Left ventricle myocardium inferior (tissue), 1 donor: Measurements from ENCODE around the gene BBS9. TPM values are rescaled to one million over a fixed set of nuclear protein-coding genes. Genes with fewer than 3 reads are reported as not detected.
"Not testable (repeated sequence)": the region's sequence is repeated elsewhere in the genome, so short reads cannot be mapped to it uniquely, and the experiment has no call there.

Source experiments
- DNase-seq: peaks from one replicate; pipeline ENCODE4 v3.0.0-alpha.2; 2020
- H3K27ac ChIP-seq: fragments of 200-600 bp; replicated peaks from 2 replicates; pipeline ENCODE4 v1.8.0; 2021
- H3K27me3 ChIP-seq: fragments of 200-600 bp; 2 replicates; pipeline ENCODE4 v1.8.0; 2021; ENCODE audit warnings: low read depth
- H3K36me3 ChIP-seq: fragments of 200-600 bp; 2 replicates; pipeline ENCODE4 v1.8.0; 2021
- H3K4me1 ChIP-seq: fragments of 200-600 bp; 2 replicates; pipeline ENCODE4 v1.8.0; 2021
- H3K4me3 ChIP-seq: fragments of 200-600 bp; 2 replicates; pipeline ENCODE4 v1.8.0; 2021; ENCODE audit warnings: mild to moderate bottlenecking, moderate library complexity
- H3K9me3 ChIP-seq: fragments of 200-600 bp; replicated peaks from 2 replicates; pipeline ENCODE4 v1.8.0; 2021
- intact Hi-C: fragments of 100-400 bp; cut with micrococcal nuclease; formaldehyde crosslinking; loops from one replicate; pipeline ENCODE4 v1.11.0; 2022
- total RNA-seq: library from RNA; stranded (reverse); fragmentation: NEBNext Ultra II Directional; extraction: Animal tissue kit (Norgen Biotek cat#: 25700); gene quantifications from one replicate; pipeline ENCODE4 v1.2.1, GENCODE V29; 2021
- TF ChIP-seq, protein P1 (sequence below): fragments of 200-600 bp; IDR thresholded peaks from 2 replicates; pipeline ENCODE4 v1.8.0; 2021; ENCODE audit warnings: antibody characterized with exemption, mild to moderate bottlenecking, borderline replicate concordance
- donor health status: DM: no; HTN: yes; CAD: no; lungs with severe emphysema.

BBS9 gene
- total RNA-seq, 1 donor from 2014 or later, result 13.7 TPM

- Histone ChIP-seq H3K27ac (no peak overlapping the region), H3K9me3 (peaks cover 7% of the 10 kb centered on the region), H3K4me3 (no peak overlapping the region), H3K36me3 (no peaks in the 10 kb centered on the region), H3K4me1 (no peaks in the 10 kb centered on the region), H3K27me3 (no peaks in the 10 kb centered on the region)
- TF ChIP-seq, protein P1, sequence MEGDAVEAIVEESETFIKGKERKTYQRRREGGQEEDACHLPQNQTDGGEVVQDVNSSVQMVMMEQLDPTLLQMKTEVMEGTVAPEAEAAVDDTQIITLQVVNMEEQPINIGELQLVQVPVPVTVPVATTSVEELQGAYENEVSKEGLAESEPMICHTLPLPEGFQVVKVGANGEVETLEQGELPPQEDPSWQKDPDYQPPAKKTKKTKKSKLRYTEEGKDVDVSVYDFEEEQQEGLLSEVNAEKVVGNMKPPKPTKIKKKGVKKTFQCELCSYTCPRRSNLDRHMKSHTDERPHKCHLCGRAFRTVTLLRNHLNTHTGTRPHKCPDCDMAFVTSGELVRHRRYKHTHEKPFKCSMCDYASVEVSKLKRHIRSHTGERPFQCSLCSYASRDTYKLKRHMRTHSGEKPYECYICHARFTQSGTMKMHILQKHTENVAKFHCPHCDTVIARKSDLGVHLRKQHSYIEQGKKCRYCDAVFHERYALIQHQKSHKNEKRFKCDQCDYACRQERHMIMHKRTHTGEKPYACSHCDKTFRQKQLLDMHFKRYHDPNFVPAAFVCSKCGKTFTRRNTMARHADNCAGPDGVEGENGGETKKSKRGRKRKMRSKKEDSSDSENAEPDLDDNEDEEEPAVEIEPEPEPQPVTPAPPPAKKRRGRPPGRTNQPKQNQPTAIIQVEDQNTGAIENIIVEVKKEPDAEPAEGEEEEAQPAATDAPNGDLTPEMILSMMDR, result no peak
- no peak for DNase-seq
- intact Hi-C loops, result no loop called here
These were observed 336.8 kb downstream of the BBS9 start for GRCh38 chr7:33466203-33466602.

- TF ChIP-seq, protein P1, result no peak
- H3K27ac ChIP-seq, result no peak overlapping the region
- no peak for DNase-seq
- H3K27me3 ChIP-seq, result no peaks in the 10 kb centered on the region
- H3K9me3 ChIP-seq, result peaks cover 7% of the 10 kb centered on the region
- no peaks in the 10 kb centered on the region for H3K36me3 ChIP-seq
- intact Hi-C loops, result no loop called here
- H3K4me1 ChIP-seq, result no peaks in the 10 kb centered on the region
- no peak overlapping the region for H3K4me3 ChIP-seq
These were observed 342.4 kb downstream of the BBS9 start for GRCh38 chr7:33471636-33472242.

DNA sequence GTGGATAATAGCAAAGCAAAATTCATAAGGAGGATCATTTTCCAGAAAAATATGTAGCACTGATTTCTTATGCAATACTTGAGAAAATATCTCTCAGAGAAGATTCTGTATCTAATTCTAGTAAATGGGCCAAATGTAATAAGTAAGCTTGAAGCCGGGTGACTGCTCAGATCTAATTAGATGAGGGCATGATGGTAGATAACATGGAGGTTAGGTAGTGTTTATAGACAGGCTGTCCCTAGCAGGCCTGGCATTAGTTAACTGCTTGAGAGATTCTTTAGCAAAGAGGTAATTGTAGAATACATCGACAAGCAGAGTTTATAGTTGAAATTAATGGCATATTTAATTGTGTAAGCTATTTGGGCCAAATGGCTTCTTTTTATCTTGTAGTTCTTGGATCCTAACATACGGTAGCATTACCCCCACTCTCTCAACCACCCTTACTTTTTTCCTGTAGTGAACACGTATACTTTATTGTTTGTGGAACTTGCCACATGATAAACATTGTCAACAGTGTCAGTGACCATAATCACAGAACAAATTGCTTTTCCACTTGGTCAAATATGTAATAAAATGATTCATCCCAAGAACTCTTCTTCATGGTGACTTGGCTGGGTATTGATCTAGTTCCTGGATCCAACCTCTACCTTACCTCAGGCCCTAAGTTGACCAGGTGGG is 343.1 kb downstream of the BBS9 start:
- Histone ChIP-seq H3K27me3 (no peaks in the 10 kb centered on the region), H3K4me3 (no peak overlapping the region), H3K27ac (no peak overlapping the region), H3K36me3 (no peaks in the 10 kb centered on the region), H3K4me1 (no peaks in the 10 kb centered on the region), H3K9me3 (peaks cover 7% of the 10 kb centered on the region)
- intact Hi-C loops, result no loop called here
- no peak for DNase-seq
- TF ChIP-seq, protein P1, result no peak

- DNase-seq, result no peak
- TF ChIP-seq, protein P1, result no peak
- H3K36me3 ChIP-seq, result peaks cover 14% of the 10 kb centered on the region
- no peaks in the 10 kb centered on the region for H3K4me1 ChIP-seq
- no peaks in the 10 kb centered on the region for H3K27me3 ChIP-seq
- peaks cover 12% of the 10 kb centered on the region for H3K9me3 ChIP-seq
- no peak overlapping the region for H3K4me3 ChIP-seq
- no peak overlapping the region for H3K27ac ChIP-seq
- intact Hi-C loops, result no loop called here
These were observed 348.5 kb downstream of the BBS9 start for GRCh38 chr7:33477719-33478480.

GRCh38 chr7:33484476-33484875 is 355.1 kb downstream of the BBS9 start:
- intact Hi-C loops, H3K27me3 ChIP-seq, DNase-seq, H3K27ac ChIP-seq, H3K4me3 ChIP-seq, H3K4me1 ChIP-seq: not testable (repeated sequence)
- Histone ChIP-seq H3K9me3 (peaks cover 11% of the 10 kb centered on the region), H3K36me3 (peaks cover 10% of the 10 kb centered on the region)
